Activated CD4-positive, CD25-positive, alpha-beta regulatory T cell treated with anti-CD3 and anti-CD28 coated beads, Interleukin-2, amount 50 U/mL, for 24 hours (primary cell): ENCODE results near the gene EPPIN.

ENCODE experiments used
- ATAC-seq, 2 donors: fragments of 150-1000 bp; cut with Tn5 transposase; one replicate each; pipeline ENCODE4 v1.10.0; 2021; ENCODE audit warnings: mild to moderate bottlenecking in 1 of 2, moderate library complexity in 1 of 2

The EPPIN gene

DNA sequence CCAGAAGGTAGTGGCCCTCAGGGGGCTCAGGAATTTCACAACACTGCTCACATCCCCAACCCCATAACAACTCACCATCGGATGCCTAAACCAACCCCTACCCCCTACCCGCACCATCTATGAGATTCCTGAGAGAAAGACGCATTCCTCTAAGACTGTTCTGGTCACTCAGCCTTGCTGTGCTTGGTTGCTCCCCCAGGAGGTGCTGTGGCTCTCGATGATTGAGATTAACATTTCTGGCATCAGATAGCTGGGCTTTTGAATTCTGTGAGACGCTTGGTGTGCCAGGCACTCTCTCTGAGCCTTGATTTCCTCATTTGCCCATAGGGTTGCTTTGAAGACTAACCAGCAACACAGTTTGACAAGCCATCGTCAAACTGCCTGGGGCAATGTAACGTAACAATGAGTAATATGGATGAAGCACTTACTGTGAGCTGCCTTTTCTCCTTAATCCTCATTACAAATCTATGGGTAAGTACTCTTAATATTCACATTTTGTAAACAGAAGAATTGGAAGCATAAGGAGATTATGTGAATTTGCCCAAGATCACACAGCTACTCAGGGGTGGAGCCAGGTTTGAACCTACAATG lies 8.9 kb downstream of the EPPIN start:
- ATAC-seq: no peak

DNA sequence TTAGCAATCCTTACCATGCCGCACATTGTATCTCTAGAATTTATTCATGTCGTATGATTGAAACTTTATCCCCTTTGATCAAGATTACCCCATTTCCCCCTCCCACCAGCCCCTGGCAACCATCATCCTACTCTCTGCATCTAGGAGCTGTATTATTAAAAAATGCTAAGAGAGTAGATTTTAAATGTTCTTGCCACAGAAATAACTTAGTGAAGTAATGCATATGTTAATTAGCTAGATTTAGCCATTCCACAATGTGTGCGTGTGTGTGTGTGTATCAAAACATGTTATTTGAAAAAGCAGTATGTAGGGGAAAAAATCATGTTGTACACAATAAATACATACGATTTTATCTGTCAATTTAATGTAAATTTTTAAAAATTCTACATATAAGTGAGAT lies 19.9 kb downstream of the EPPIN start:
- ATAC-seq: no peak

DNA sequence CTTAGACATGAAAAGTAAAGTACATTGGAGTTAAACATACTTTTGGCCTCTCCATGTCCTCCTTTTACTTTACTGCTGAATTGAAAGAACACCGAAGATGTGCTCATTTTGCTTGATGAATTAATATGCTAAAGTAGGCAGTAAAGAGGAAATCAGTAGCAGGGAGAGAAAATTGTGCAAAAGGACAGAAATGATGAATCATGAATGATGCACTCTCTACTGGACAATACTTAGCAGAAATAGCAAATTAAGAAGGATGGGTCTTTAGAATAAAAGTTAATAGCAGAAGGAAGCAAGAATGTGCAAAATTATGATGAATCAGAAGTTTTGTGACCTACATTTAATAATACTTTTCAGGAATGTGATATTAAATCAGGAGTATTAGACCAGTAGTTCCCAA lies 23.4 kb downstream of the EPPIN start:
- no peak for ATAC-seq

DNA sequence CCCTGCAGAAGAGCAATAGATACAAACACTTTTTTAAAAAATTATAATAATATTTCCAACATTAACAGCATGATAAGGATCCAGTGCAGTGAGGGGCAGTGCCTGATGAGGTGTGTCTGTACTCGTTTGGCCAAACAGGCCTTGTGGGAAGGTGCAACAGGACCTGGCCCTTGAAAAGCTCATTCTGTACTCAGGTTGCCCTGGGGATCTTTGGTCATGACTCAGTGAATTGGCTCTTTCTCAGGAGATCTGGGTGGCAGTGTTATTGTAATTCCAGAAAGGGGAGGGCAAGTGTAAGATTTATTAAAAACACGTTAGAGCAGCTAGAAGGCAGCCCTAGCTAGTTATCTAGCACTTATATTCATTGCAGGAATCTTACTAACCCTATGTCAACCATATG lies 28.9 kb downstream of the EPPIN start:
- no peak for ATAC-seq

DNA sequence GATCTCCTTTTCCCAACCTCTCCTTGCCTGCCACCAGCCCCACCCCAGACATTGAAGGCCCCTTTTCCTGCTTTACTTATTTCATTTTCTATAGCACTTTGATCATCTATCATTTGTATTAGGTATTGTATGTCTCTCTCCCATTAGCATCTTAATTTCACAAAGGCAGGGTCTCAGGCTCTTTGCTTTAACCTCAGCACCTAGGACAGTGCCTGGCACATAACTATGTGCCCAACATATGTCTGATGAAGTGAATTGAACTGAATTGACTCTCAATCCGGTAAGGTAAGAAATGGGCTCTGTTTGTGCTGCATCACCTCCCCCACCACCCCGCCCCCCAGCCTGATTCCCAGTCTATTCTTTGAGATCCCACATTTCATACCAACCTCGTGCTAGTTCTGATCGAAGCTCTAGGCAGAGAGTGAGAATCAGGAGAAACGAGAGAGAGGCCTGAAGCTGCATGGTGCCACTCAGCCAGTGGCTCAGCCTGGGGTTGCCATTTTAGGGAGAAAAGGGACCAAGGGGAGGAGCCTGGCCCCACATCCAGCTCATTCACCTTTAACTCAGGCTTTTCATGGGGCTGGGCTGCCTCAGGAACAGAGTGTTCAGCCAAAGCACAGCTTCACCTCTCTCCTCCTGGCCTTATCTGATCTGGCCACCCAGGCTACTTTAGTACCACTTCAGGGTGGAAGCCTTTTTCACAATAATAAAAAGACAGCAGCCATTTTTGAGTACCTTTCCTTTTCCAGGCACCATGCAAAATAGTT lies 31.9 kb downstream of the EPPIN start, which contains the start of gene SPINT3:
Gene SPINT3 (minus strand): TSS at position 476 of the 767 bp plus-strand sequence. CDS start 14 bp downstream, at position 462.
- ATAC-seq: no peak

DNA sequence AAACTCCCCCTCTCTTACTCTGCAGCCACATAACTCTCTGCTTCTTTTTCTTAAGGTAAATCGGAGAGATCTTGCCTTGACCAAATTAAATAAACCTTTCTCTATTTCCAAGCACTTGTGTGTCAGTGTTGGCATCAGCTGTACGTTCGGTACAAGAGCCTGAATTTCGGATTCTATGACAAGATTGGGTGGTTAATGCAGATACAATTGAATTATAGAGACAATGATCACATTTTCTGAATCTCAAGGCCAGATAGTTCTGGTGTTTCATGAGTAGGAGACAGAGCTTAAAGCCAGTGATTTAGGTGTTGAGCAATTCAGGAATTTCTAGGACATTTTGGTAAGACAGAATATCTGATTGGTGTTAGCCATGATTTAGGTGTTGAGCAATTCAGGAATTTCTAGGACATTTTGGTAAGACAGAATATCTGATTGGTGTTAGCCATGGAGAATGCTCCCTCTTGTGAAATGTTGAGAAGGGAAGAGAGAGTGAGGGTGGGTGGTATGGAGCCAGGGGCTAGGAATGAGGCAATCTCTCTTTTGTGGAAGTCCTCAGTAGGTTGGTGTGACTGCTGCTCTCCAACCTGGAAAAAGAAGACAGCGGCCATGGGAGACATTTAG lies 36.8 kb downstream of the EPPIN start:
- no peak for ATAC-seq

DNA sequence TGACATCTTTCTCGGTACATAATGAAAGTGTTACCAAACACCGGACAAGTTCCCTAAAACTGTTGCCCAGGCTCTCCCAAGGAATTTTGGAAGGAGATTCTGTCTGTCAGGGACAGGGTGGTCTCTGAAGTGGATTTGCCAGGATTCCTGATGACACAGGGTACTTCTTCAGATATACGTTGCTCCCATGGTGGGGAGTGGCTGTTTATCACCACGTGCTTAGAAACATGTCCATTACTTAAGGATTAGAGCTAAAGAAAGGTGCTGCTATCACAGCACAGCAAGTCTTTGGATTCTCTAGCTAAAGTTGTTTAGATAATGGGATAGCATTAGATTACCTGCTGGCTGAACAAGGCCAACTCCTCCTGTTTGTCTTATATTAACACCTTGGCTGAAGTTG lies 38.1 kb downstream of the EPPIN start:
- no peak for ATAC-seq

DNA sequence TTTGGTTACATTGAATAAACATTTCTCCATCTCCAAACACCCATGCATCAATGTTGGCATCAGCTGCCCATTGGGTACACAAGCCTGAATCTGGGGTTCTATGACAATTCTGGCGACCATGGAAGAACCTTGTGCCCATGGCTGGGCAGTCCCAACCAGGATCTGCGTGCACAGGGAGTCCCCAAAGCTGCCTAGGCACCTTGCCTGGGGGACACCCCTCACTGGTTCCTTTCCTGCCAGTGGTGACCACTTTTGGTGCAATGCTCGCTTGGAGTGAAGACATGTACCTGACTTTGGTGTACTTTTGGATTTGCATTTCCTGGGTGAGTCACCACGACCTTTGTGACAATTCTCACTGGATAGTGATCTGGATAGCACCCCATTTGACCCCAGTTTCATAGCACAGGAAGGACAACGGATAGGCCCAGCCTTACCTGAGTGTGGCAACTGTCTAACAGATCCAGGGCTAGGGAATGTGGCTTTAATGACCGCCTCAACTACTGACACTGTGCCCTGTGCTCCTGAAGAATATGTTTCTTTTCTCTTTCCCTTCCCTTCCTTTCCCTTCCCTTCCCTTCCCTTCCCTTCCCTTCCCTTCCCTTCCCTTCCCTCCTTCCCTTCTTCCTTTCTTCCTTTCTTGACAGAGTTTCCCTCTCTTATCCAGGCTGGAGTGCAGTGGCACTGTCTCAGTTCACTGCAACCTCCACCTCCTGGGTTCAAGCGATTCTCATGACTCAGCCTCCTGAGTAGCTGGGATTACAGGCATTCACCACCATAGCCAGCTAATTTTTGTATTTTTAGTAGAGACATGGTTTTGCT lies 38.9 kb downstream of the EPPIN start:
- no peak for ATAC-seq

DNA sequence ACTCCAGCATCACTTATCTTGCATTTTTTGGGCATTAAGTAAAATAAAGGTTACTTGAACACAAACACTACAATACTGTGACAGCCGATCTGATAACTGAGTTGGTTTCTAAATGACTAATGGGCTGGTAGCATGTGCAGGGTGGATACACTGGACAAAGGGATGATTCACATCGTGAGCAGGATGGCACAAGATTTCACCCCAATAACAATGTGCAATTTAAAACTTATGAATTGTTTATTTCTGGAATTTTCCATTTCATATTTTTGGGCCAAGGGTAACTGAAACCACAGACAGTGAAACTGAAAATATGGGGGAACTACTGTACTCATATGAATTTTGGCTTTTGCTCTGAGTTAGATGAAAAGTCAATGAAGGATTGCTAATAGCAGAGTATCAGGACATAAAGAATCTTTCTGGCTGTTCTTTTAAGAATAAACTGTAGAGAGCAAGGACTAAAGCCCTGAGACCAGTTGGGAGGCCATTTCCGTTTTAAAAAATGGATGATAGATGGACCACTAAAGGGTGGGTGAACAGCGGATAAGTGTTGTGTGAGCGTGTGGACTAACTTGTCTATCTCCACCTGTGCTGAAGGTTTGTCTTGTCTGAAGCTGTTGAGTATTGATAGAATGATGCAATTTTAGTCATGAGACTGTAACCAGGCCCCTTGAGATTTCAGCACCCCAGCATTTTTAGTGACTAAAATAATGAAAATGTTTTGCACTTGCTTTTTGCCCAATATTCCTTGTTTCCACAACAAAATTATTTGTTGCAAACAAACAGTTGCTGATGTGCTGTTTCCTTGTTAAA lies 40.0 kb downstream of the EPPIN start:
- ATAC-seq: no peak

DNA sequence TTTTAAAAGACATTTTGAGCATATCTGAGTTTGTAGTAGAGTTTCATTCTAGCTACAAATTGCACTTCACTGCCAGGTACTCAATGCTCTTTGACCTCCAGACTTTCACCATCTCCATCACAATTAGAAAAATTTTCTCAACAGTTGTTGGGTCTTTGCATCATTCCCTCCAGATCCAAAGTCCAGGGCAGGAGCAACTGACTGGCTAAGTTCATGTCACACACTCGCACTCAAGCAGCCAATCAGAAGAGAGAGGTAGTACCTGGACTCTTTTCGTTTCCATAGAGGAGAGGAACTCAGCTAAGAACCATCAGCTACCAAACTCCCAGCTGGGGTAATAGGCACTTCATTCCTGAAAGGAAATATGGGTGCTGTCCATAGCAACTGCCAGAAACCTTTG lies 40.8 kb downstream of the EPPIN start:
- ATAC-seq: no peak

DNA sequence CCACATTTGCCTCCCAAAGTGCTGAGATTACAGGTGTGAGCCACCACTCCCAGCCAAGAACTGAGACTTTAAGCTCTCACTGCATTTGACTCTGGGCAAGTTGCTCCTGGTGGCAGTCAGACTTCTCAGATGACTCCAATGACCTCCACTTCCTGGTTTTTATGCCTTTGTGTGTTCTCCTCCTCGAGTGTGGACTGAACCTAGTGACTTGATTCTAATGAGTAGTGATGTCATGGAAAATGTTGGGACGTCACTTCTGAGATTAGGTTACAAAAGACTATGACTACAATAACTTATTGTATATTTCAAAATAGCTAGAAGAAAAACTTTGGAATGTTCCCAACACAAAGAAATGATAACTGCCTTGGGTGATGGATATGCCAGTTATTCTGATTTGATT lies 43.8 kb downstream of the EPPIN start:
- no peak for ATAC-seq

DNA sequence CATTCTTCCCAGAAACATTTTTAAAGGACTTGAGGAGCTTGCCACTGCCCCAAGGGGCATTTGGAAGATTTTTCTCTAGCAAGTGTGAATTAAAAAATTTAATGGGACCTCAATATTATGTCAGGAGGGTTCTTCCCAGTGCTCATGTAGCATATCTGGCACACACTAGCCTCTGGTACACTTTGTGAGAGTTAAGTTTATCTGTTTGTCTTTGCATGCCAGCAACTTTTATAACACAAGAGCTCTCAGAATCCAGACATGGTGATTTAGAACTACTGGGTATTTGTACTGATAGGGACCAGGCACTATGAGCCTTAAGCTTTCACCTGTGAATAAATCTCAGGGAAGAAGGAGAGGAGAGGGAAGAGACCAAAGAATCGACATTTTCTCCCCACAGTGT lies 44.6 kb downstream of the EPPIN start:
- ATAC-seq: no peak

DNA sequence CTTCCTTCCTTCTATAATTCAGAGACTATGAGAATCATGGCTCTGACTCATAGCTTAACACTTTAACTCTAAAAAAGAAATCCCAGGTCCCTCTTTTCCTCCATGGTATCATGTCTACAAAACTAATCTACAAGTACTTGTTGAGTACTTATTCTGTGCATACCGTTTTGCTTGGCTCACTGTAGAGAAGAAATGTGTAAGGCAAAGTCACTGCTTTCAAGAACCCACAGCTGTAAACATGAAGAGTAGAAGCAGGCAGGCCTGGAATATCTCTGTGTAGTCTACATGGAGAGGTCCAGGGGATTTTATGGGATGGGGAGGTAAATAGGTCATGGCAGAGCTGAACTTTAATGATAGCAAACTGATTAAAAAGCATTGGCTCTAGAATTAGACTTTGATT lies 45.6 kb downstream of the EPPIN start:
- ATAC-seq: no peak

DNA sequence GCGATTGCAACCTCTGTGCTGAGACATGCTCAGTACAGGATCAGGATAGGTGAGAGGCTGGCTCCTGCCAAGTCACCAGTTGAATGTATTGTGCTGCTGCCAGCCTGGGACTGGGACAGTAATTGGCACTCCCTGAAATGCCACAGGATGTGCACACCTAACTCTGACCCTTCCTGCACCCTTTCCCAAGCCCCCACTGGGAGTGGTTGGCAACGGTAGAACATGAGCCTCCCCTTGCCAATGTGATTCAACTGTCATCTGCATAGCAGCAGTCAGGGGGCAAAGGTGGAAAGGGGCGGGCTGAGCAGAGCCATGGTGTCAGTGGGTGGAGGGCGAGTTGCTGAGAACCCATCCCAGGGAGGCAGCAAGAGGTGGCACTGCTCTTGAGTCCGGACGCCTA lies 47.2 kb downstream of the EPPIN start:
- no peak for ATAC-seq

DNA sequence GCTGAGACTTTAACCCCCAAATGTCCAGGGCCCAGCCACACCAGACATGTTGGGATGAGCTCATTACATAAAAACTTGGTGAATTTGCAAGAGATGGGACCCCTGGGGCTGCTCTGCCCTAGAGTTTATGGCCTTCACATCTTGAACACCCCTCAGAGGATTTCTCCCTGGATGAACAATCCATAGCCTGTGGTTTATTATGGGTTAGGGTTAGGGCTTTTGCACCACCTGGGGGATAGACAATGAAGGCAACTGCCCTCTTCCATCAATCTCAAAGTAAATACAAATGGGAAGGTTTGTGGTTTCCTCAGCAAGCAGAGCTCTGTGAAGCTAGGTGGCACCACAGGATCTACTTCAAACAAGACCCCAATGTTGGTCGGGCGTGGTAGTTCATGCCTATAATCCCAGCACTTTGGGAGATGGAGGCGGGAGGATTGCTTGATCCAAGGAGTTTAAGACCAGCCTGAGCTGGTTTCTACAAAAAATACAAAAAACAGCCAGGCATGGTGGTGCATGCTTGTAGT lies 49.2 kb downstream of the EPPIN start:
- ATAC-seq: no peak

DNA sequence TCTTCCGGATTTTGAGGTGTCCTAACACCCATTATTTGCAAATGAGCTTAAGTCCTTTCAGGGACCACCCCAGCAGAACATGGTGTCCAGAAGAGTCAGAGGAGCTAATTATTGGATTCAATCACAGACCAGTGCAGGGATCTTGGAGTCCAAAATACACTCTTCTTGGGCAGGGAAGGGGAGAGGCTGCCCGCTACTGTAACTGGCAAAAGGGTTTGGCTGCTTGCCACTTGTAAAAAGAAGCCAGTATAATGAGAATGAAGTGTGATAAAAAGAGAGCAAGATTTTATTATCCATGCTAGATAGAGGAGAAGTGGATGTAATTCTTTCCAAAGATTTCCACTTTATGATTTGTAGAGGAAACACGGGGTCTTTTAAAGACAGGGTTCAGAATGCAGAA lies 51.0 kb downstream of the EPPIN start:
- no peak for ATAC-seq

DNA sequence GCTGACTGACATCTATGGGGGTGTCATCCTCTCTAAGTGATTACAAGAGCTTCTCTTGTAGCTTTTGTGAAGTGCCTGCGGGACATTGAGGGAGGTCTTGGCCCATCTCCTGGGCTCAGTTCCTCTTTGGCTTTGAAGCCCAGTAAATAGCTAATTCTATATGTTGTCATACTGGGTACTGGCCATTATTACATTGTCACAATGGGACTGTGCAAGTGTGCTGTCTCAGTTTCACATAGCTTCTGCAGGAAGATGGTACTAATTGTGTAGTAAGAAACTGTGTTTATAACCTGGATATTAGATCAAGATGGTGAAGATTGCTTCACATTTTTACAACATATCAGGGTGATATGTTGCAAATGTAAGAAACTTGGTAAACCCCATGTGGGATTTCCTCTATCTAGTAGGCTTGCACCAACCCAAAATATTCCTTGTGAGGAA lies 51.7 kb downstream of the EPPIN start:
- ATAC-seq: no peak
